ENCODE results near the gene SLC6A3.
"Not testable (repeated sequence)": the region's sequence is repeated elsewhere in the genome, so short reads cannot be mapped to it uniquely, and the experiment has no call there.

Gene SLC6A3

GRCh38 chr5:1477341-1477740 is 32.1 kb upstream of the SLC6A3 start:
- no peak for DNase-seq (ENCODE audit: low spot score)

GRCh38 chr5:1476967-1477310 is 31.7 kb upstream of the SLC6A3 start:
- DNase-seq (ENCODE audit: low spot score) = no peak

GRCh38 chr5:1476181-1476966 is 31.1 kb upstream of the SLC6A3 start:
- DNase-seq (ENCODE audit: low spot score) = no peak

- DNase-seq (ENCODE audit: low spot score) = not testable (repeated sequence)
Observed at GRCh38 chr5:1475544-1475900, 30.3 kb upstream of the SLC6A3 start.

GRCh38 chr5:1474866-1475543 is 29.8 kb upstream of the SLC6A3 start:
- no peak for DNase-seq (ENCODE audit: low spot score)

GRCh38 chr5:1474183-1474839 is 29.1 kb upstream of the SLC6A3 start:
- DNase-seq (ENCODE audit: low spot score) = no peak

GRCh38 chr5:1473746-1474145 is 28.5 kb upstream of the SLC6A3 start:
- DNase-seq (ENCODE audit: low spot score) = no peak

GRCh38 chr5:1472964-1473628 is 27.9 kb upstream of the SLC6A3 start:
- no peak for DNase-seq (ENCODE audit: low spot score)

- no peak for DNase-seq (ENCODE audit: low spot score)
Observed at GRCh38 chr5:1471997-1472963, 27.0 kb upstream of the SLC6A3 start.

- DNase-seq (ENCODE audit: low spot score) = no peak
Observed at GRCh38 chr5:1471240-1471853, 26.1 kb upstream of the SLC6A3 start.

- no peak for DNase-seq (ENCODE audit: low spot score)
Observed at GRCh38 chr5:1470762-1471211, 25.5 kb upstream of the SLC6A3 start.

GRCh38 chr5:1468629-1469527 is 23.6 kb upstream of the SLC6A3 start:
- DNase-seq (ENCODE audit: low spot score) = no peak

GRCh38 chr5:1468247-1468612 is 23.0 kb upstream of the SLC6A3 start:
- DNase-seq (ENCODE audit: low spot score) = no peak

- no peak for DNase-seq (ENCODE audit: low spot score)
Observed at GRCh38 chr5:1467341-1468246, 22.4 kb upstream of the SLC6A3 start.

GRCh38 chr5:1466631-1467265 is 21.5 kb upstream of the SLC6A3 start:
- no peak for DNase-seq (ENCODE audit: low spot score)

GRCh38 chr5:1465966-1466471 is 20.8 kb upstream of the SLC6A3 start:
- no peak for DNase-seq (ENCODE audit: low spot score)

- DNase-seq (ENCODE audit: low spot score) = no peak
Observed at GRCh38 chr5:1465117-1465516, 19.9 kb upstream of the SLC6A3 start.

- DNase-seq (ENCODE audit: low spot score) = no peak
Observed at GRCh38 chr5:1464511-1464910, 19.3 kb upstream of the SLC6A3 start.
